Measurements from ENCODE around the gene SPANXC.
"Not testable (repeated sequence)": the region's sequence is repeated elsewhere in the genome, so short reads cannot be mapped to it uniquely, and the experiment has no call there.

SPANXC gene

GRCh38 chrX:141242417-141242816, at the start of gene SPANXC:
SPANXC (minus strand) TSS chrX:141242517; CDS start chrX:141242457, 60 bp downstream.
- H3K36me3 ChIP-seq (ENCODE audit: control insufficient read depth, insufficient read depth, low read length, severe bottlenecking); H3K4me1 ChIP-seq (ENCODE audit: control insufficient read depth, insufficient read depth, low read length); H3K4me3 ChIP-seq (ENCODE audit: low read length); DNase-seq (ENCODE audit: low read depth); H3K9me3 ChIP-seq (ENCODE audit: control insufficient read depth, low read length); H3K9ac ChIP-seq (ENCODE audit: low read length); H3K27me3 ChIP-seq (replicated peaks; ENCODE audit: control insufficient read depth, insufficient read depth, low read length): not testable (repeated sequence)

GRCh38 chrX:141279476-141279875, 37.2 kb upstream of the SPANXC start:
- Histone ChIP-seq H3K4me3 (ENCODE audit: low read length) (no peak overlapping the region), H3K9ac (ENCODE audit: low read length) (no peak overlapping the region), H3K27me3 (replicated peaks; ENCODE audit: control insufficient read depth, insufficient read depth, low read length) (peaks cover 4% of the 10 kb centered on the region), H3K4me1 (ENCODE audit: control insufficient read depth, insufficient read depth, low read length) (peaks cover 3% of the 10 kb centered on the region), H3K36me3 (ENCODE audit: control insufficient read depth, insufficient read depth, low read length, severe bottlenecking) (no peaks in the 10 kb centered on the region), H3K9me3 (ENCODE audit: control insufficient read depth, low read length) (no peaks in the 10 kb centered on the region)
- DNase-seq (ENCODE audit: low read depth): peak; percentile 6

GRCh38 chrX:141278306-141278705, 36.0 kb upstream of the SPANXC start:
- H3K9ac ChIP-seq (ENCODE audit: low read length): no peak overlapping the region
- H3K4me1 ChIP-seq (ENCODE audit: control insufficient read depth, insufficient read depth, low read length): peaks cover 3% of the 10 kb centered on the region
- H3K27me3 ChIP-seq (replicated peaks; ENCODE audit: control insufficient read depth, insufficient read depth, low read length): peaks cover 4% of the 10 kb centered on the region
- peak; percentile 48 for DNase-seq (ENCODE audit: low read depth)
- H3K36me3 ChIP-seq (ENCODE audit: control insufficient read depth, insufficient read depth, low read length, severe bottlenecking): no peaks in the 10 kb centered on the region
- H3K9me3 ChIP-seq (ENCODE audit: control insufficient read depth, low read length): no peaks in the 10 kb centered on the region
- no peak overlapping the region for H3K4me3 ChIP-seq (ENCODE audit: low read length)

GRCh38 chrX:141258080-141258479, 15.8 kb upstream of the SPANXC start:
- no peak for DNase-seq (ENCODE audit: low read depth)
- Histone ChIP-seq H3K9me3 (ENCODE audit: control insufficient read depth, low read length) (no peaks in the 10 kb centered on the region), H3K9ac (ENCODE audit: low read length) (no peak overlapping the region), H3K4me1 (ENCODE audit: control insufficient read depth, insufficient read depth, low read length) (no peaks in the 10 kb centered on the region), H3K27me3 (replicated peaks; ENCODE audit: control insufficient read depth, insufficient read depth, low read length) (no peaks in the 10 kb centered on the region), H3K36me3 (ENCODE audit: control insufficient read depth, insufficient read depth, low read length, severe bottlenecking) (no peaks in the 10 kb centered on the region), H3K4me3 (ENCODE audit: low read length) (no peak overlapping the region)

- DNase-seq (ENCODE audit: low read depth): no peak
- H3K4me1 ChIP-seq (ENCODE audit: control insufficient read depth, insufficient read depth, low read length): peaks cover 13% of the 10 kb centered on the region
- no peaks in the 10 kb centered on the region for H3K36me3 ChIP-seq (ENCODE audit: control insufficient read depth, insufficient read depth, low read length, severe bottlenecking)
- no peak overlapping the region for H3K9ac ChIP-seq (ENCODE audit: low read length)
- no peaks in the 10 kb centered on the region for H3K27me3 ChIP-seq (replicated peaks; ENCODE audit: control insufficient read depth, insufficient read depth, low read length)
- no peaks in the 10 kb centered on the region for H3K9me3 ChIP-seq (ENCODE audit: control insufficient read depth, low read length)
- H3K4me3 ChIP-seq (ENCODE audit: low read length): no peak overlapping the region
Measured at GRCh38 chrX:141221611-141222010, 20.7 kb downstream of the SPANXC start.

- Histone ChIP-seq H3K9me3 (ENCODE audit: control insufficient read depth, low read length) (no peaks in the 10 kb centered on the region), H3K9ac (ENCODE audit: low read length) (no peak overlapping the region), H3K4me1 (ENCODE audit: control insufficient read depth, insufficient read depth, low read length) (peaks cover 13% of the 10 kb centered on the region), H3K27me3 (replicated peaks; ENCODE audit: control insufficient read depth, insufficient read depth, low read length) (no peaks in the 10 kb centered on the region), H3K36me3 (ENCODE audit: control insufficient read depth, insufficient read depth, low read length, severe bottlenecking) (no peaks in the 10 kb centered on the region), H3K4me3 (ENCODE audit: low read length) (peak overlapping the region; percentile 10)
- peak; percentile 72 for DNase-seq (ENCODE audit: low read depth)
Measured at GRCh38 chrX:141220342-141221008, 21.8 kb downstream of the SPANXC start.

GRCh38 chrX:141214196-141214595, 28.1 kb downstream of the SPANXC start:
- no peak overlapping the region for H3K4me3 ChIP-seq (ENCODE audit: low read length)
- H3K9me3 ChIP-seq (ENCODE audit: control insufficient read depth, low read length): no peaks in the 10 kb centered on the region
- no peaks in the 10 kb centered on the region for H3K4me1 ChIP-seq (ENCODE audit: control insufficient read depth, insufficient read depth, low read length)
- no peaks in the 10 kb centered on the region for H3K27me3 ChIP-seq (replicated peaks; ENCODE audit: control insufficient read depth, insufficient read depth, low read length)
- DNase-seq (ENCODE audit: low read depth): no peak
- H3K36me3 ChIP-seq (ENCODE audit: control insufficient read depth, insufficient read depth, low read length, severe bottlenecking): no peaks in the 10 kb centered on the region
- H3K9ac ChIP-seq (ENCODE audit: low read length): no peak overlapping the region

- Histone ChIP-seq H3K9ac (ENCODE audit: low read length) (no peak overlapping the region), H3K9me3 (ENCODE audit: control insufficient read depth, low read length) (no peaks in the 10 kb centered on the region), H3K36me3 (ENCODE audit: control insufficient read depth, insufficient read depth, low read length, severe bottlenecking) (no peaks in the 10 kb centered on the region), H3K4me3 (ENCODE audit: low read length) (no peak overlapping the region), H3K4me1 (ENCODE audit: control insufficient read depth, insufficient read depth, low read length) (no peaks in the 10 kb centered on the region), H3K27me3 (replicated peaks; ENCODE audit: control insufficient read depth, insufficient read depth, low read length) (peaks cover 3% of the 10 kb centered on the region)
- no peak for DNase-seq (ENCODE audit: low read depth)
Measured at GRCh38 chrX:141201962-141202361, 40.4 kb downstream of the SPANXC start.

All from adipocyte (in vitro differentiated cells).